H9 (cell line): ENCODE results near the gene UNC13C. TPM values are rescaled to one million over a fixed set of nuclear protein-coding genes. Genes with fewer than 3 reads are reported as not detected.

ENCODE experiments used
- DNase-seq: peaks from one replicate; pipeline ENCODE4 v3.0.0-alpha.2; 2017
- H2AFZ ChIP-seq: one replicate; pipeline ENCODE4 v1.6.1; 2013; ENCODE audit warnings: mild to moderate bottlenecking, low read length, control low read depth, moderate library complexity
- H2AK5ac ChIP-seq: 2 replicates; pipeline ENCODE4 v1.6.1; 2013; ENCODE audit warnings: low read length, control low read depth, mixed read lengths; ENCODE audit not compliant: insufficient read length
- H2BK120ac ChIP-seq: one replicate; pipeline ENCODE4 v1.6.1; 2013; ENCODE audit warnings: low read depth, mild to moderate bottlenecking, low read length, control low read depth, inconsistent platforms; ENCODE audit not compliant: poor library complexity, severe bottlenecking
- H2BK12ac ChIP-seq: 2 replicates; pipeline ENCODE4 v1.6.1; 2013; ENCODE audit warnings: low read length, control low read depth, mixed read lengths, low read depth; ENCODE audit not compliant: insufficient read length
- H2BK15ac ChIP-seq: 2 replicates; pipeline ENCODE4 v1.6.1; 2013; ENCODE audit warnings: low read depth, low read length, control low read depth
- H2BK20ac ChIP-seq: one replicate; pipeline ENCODE4 v1.6.1; 2013; ENCODE audit warnings: low read depth, mild to moderate bottlenecking, low read length, control low read depth, inconsistent platforms; ENCODE audit not compliant: poor library complexity, severe bottlenecking
- H2BK5ac ChIP-seq: 2 replicates; pipeline ENCODE4 v1.6.1; 2013; ENCODE audit warnings: low read length, control low read depth, mixed read lengths; ENCODE audit not compliant: insufficient read length
- H3K14ac ChIP-seq: 2 replicates; pipeline ENCODE4 v1.6.1; 2013; ENCODE audit warnings: low read length, control low read depth; ENCODE audit not compliant: insufficient read depth
- H3K18ac ChIP-seq: 2 replicates; pipeline ENCODE4 v1.6.1; 2013; ENCODE audit warnings: low read depth, mild to moderate bottlenecking, mixed read lengths, low read length, control low read depth; ENCODE audit not compliant: insufficient read length
- H3K23ac ChIP-seq: 2 replicates; pipeline ENCODE4 v1.6.1; 2013; ENCODE audit warnings: low read length, control low read depth, mixed read lengths, low read depth; ENCODE audit not compliant: insufficient read length
- H3K23me2 ChIP-seq: 2 replicates; pipeline ENCODE4 v1.6.1; 2013; ENCODE audit warnings: low read depth, mild to moderate bottlenecking, mixed read lengths, low read length, control low read depth; ENCODE audit not compliant: insufficient read length, poor library complexity, severe bottlenecking
- H3K27ac ChIP-seq: 2 replicates; pipeline ENCODE4 v1.5.1; 2013; ENCODE audit warnings: low read length, control low read depth, mixed read lengths, low read depth; ENCODE audit not compliant: insufficient read length
- H3K27me3 ChIP-seq: 2 replicates; pipeline ENCODE4 v1.6.1; 2013; ENCODE audit warnings: low read length, control low read depth, inconsistent platforms; ENCODE audit not compliant: insufficient read depth
- H3K4ac ChIP-seq: 2 replicates; pipeline ENCODE4 v1.6.1; 2013; ENCODE audit warnings: low read depth, mild to moderate bottlenecking, control low read depth, inconsistent platforms, low read length, moderate library complexity
- H3K4me1 ChIP-seq: 2 replicates; pipeline ENCODE4 v1.6.1; 2013; ENCODE audit warnings: low read length, control low read depth, inconsistent platforms; ENCODE audit not compliant: insufficient read depth
- H3K4me2 ChIP-seq: 2 replicates; pipeline ENCODE4 v1.6.1; 2013; ENCODE audit warnings: low read length, control low read depth, mixed read lengths; ENCODE audit not compliant: insufficient read length, insufficient read depth
- H3K56ac ChIP-seq: 2 replicates; pipeline ENCODE4 v1.6.1; 2013; ENCODE audit warnings: low read depth, mild to moderate bottlenecking, mixed read lengths, low read length, control low read depth; ENCODE audit not compliant: insufficient read length
- H3K79me1 ChIP-seq: 2 replicates; pipeline ENCODE4 v1.6.1; 2013; ENCODE audit warnings: low read depth, mild to moderate bottlenecking, moderate library complexity, low read length, control low read depth, inconsistent platforms; ENCODE audit not compliant: insufficient read depth, poor library complexity, severe bottlenecking
- H3K79me2 ChIP-seq: 2 replicates; pipeline ENCODE4 v1.6.1; 2013; ENCODE audit warnings: low read length, control low read depth, inconsistent platforms; ENCODE audit not compliant: insufficient read depth
- H3K9ac ChIP-seq: 2 replicates; pipeline ENCODE4 v1.6.1; 2013; ENCODE audit warnings: low read length, control low read depth, mixed read lengths; ENCODE audit not compliant: insufficient read length; ENCODE audit errors: extremely low read depth
- H3K9me3 ChIP-seq: one replicate; pipeline ENCODE4 v1.6.1; 2013; ENCODE audit warnings: low read depth, low read length, inconsistent platforms; ENCODE audit not compliant: control insufficient read depth
- H3T11ph ChIP-seq: one replicate; pipeline ENCODE4 v1.6.1; 2013; ENCODE audit warnings: mild to moderate bottlenecking, low read length, control low read depth, inconsistent platforms
- H4K20me1 ChIP-seq: one replicate; pipeline ENCODE4 v1.6.1; 2013; ENCODE audit not compliant: control insufficient read depth, insufficient read length, insufficient read depth
- H4K5ac ChIP-seq: 2 replicates; pipeline ENCODE4 v1.6.1; 2013; ENCODE audit warnings: low read depth, mild to moderate bottlenecking, mixed read lengths, low read length, control low read depth; ENCODE audit not compliant: insufficient read length
- H4K8ac ChIP-seq: replicated peaks from 2 replicates; pipeline ENCODE4 v1.6.1; 2013; ENCODE audit warnings: low read length, control low read depth, mixed read lengths, low read depth; ENCODE audit not compliant: insufficient read length
- H4K91ac ChIP-seq: 2 replicates; pipeline ENCODE4 v1.6.1; 2013; ENCODE audit warnings: low read depth, mild to moderate bottlenecking, moderate library complexity, mixed read lengths, low read length, control low read depth; ENCODE audit not compliant: insufficient read length
- H3K27ac Mint-ChIP-seq, 3 experiments: 2 replicates in 2 of 3; 3 replicates in 1 of 3; pipeline ENCODE4 v1.8.0; 2020 to 2021; ENCODE audit warnings: mixed read lengths in 3 of 3, mild to moderate bottlenecking in 1 of 3, moderate library complexity in 1 of 3
- H3K27me3 Mint-ChIP-seq: 2 replicates; pipeline ENCODE4 v1.8.0; 2021; ENCODE audit warnings: low read depth, mild to moderate bottlenecking, moderate library complexity, mixed read lengths
- H3K36me3 Mint-ChIP-seq, 3 experiments: 2 replicates in 2 of 3; 3 replicates in 1 of 3; pipeline ENCODE4 v1.8.0; 2020 to 2021; ENCODE audit warnings: low read depth in 3 of 3, mixed read lengths in 3 of 3; ENCODE audit not compliant: insufficient read depth in 1 of 3
- H3K4me1 Mint-ChIP-seq, 2 experiments: 2 replicates each; pipeline ENCODE4 v1.8.0; 2020; ENCODE audit warnings: mixed read lengths in 2 of 2
- H3K4me3 Mint-ChIP-seq, 2 experiments: 2 replicates in 1 of 2; 3 replicates in 1 of 2; pipeline ENCODE4 v1.8.0; 2020 to 2021; ENCODE audit warnings: mild to moderate bottlenecking in 2 of 2, mixed read lengths in 2 of 2, moderate library complexity in 1 of 2
- H3K9me3 Mint-ChIP-seq, 2 experiments: 2 replicates in 1 of 2; 3 replicates in 1 of 2; pipeline ENCODE4 v1.8.0; 2020; ENCODE audit warnings: mild to moderate bottlenecking in 2 of 2, mixed read lengths in 2 of 2, moderate library complexity in 1 of 2
- CTCF ChIP-seq: fragments of 200-600 bp; sonication (generic); conservative IDR thresholded peaks from 3 replicates; pipeline ENCODE4 v1.8.0; 2021; ENCODE audit warnings: antibody characterized with exemption, mild to moderate bottlenecking
- WGBS: extraction: QIAGEN DNeasy Blood & Tissue Kit; methylation state at CpG from one replicate; pipeline ENCODE4 v1.1.7; 2013; ENCODE audit warnings: missing lambda C conversion rate, low lambda C conversion rate, mixed read lengths; ENCODE audit not compliant: insufficient read length; ENCODE audit errors: extremely low coverage; 5-methylcytosine and 5-hydroxymethylcytosine counted together
- total RNA-seq: library from RNA; stranded (reverse); gene quantifications from 2 replicates; pipeline ENCODE4 v1.2.1, GENCODE V29; 2021

UNC13C gene
- total RNA-seq, 1 experiment from 2014 or later, result 0.02 TPM

GRCh38 chr15:54094661-54095060 is 116.4 kb downstream of the UNC13C start:
- no peak overlapping the region for H3K4me3 Mint-ChIP-seq
- no peak overlapping the region for H4K91ac ChIP-seq
- H3K36me3 Mint-ChIP-seq, result no peaks in the 10 kb centered on the region
- H3K4me1 ChIP-seq, result no peaks in the 10 kb centered on the region
- no peak overlapping the region for H2BK12ac ChIP-seq
- H3K56ac ChIP-seq, result no peak overlapping the region
- H3K27me3 ChIP-seq, result no peaks in the 10 kb centered on the region
- no peaks in the 10 kb centered on the region for H3K9me3 ChIP-seq
- no peak overlapping the region for H3K23ac ChIP-seq
- no peak overlapping the region for H2BK20ac ChIP-seq
- H2BK5ac ChIP-seq, result no peak overlapping the region
- H4K5ac ChIP-seq, result no peak overlapping the region
- no peak overlapping the region for H2AFZ ChIP-seq
- no peak overlapping the region for H3K14ac ChIP-seq
- no peak overlapping the region for H4K8ac ChIP-seq
- no peak overlapping the region for H3K27ac Mint-ChIP-seq
- no peak overlapping the region for H3K27ac ChIP-seq
- no peaks in the 10 kb centered on the region for H3K4me1 Mint-ChIP-seq
- H3K79me2 ChIP-seq, result no peaks in the 10 kb centered on the region
- no peak overlapping the region for H2BK15ac ChIP-seq
- no peak overlapping the region for H3K4ac ChIP-seq
- H3T11ph ChIP-seq, result no peak overlapping the region
- H3K9me3 Mint-ChIP-seq, result no peaks in the 10 kb centered on the region
- no peak overlapping the region for H2BK120ac ChIP-seq
- peaks cover 2% of the 10 kb centered on the region; the same call in 1 of the 2 replicates for H3K27me3 Mint-ChIP-seq
- no peak for TF ChIP-seq CTCF
- no peak overlapping the region for H3K18ac ChIP-seq
- no peak overlapping the region for H3K9ac ChIP-seq
- H3K23me2 ChIP-seq, result no peaks in the 10 kb centered on the region
- DNase-seq, result no peak
- no peak overlapping the region for H3K4me2 ChIP-seq
- H2AK5ac ChIP-seq, result no peak overlapping the region
- WGBS, result no CpG with 5 or more reads among the region's 1 CpG
- H3K79me1 ChIP-seq, result no peaks in the 10 kb centered on the region
- H4K20me1 ChIP-seq, result no peaks in the 10 kb centered on the region
